Thyroid gland (tissue), 4 donors: ENCODE measurements around the gene EPHX1.

Experiments
- POLR2A ChIP-seq, 2 donors: fragments of 450-650 bp; IDR thresholded peaks; one replicate each; pipeline ENCODE4 v1.6.1; 2017; ENCODE audit warnings: antibody characterized with exemption in 2 of 2, mild to moderate bottlenecking in 2 of 2, moderate library complexity in 1 of 2
- TF ChIP-seq, protein P1 (sequence below), 6 experiments: fragments of 200-600 bp in 3 of 6; fragments of 450-650 bp in 3 of 6; sonication (generic) in 3 of 6; IDR thresholded peaks; one replicate each; pipeline ENCODE4 v1.5.1; 2016 to 2019; ENCODE audit warnings: antibody characterized with exemption in 6 of 6, mild to moderate bottlenecking in 2 of 6, inconsistent platforms in 1 of 6, moderate library complexity in 1 of 6

DNA sequence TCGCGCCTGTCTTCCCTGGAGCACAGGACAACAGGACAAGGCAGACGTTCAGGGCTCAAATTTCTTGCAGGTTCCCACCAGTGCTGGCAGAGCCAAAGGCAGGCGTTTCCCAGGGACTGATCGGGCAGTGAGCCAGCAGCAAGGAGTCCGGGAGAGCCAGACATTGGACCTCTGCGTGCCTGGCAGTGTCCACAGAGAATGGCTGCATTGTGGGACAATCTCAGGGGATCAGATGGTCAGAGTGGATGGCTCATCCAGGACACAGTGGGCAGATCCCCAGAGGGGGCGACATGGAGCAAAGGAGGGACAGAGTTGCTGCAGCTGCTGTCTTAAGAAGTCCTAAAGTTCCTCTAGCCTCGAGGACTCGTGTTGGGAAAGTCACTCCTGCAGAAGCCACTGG lies 67.7 kb downstream of the EPHX1 start:
- TF ChIP-seq, protein P1, sequence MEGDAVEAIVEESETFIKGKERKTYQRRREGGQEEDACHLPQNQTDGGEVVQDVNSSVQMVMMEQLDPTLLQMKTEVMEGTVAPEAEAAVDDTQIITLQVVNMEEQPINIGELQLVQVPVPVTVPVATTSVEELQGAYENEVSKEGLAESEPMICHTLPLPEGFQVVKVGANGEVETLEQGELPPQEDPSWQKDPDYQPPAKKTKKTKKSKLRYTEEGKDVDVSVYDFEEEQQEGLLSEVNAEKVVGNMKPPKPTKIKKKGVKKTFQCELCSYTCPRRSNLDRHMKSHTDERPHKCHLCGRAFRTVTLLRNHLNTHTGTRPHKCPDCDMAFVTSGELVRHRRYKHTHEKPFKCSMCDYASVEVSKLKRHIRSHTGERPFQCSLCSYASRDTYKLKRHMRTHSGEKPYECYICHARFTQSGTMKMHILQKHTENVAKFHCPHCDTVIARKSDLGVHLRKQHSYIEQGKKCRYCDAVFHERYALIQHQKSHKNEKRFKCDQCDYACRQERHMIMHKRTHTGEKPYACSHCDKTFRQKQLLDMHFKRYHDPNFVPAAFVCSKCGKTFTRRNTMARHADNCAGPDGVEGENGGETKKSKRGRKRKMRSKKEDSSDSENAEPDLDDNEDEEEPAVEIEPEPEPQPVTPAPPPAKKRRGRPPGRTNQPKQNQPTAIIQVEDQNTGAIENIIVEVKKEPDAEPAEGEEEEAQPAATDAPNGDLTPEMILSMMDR (IDR thresholded peaks at IDR 0.05): peak in 2 of 6 experiments; percentile 15 to 45
- no peak for TF ChIP-seq POLR2A (IDR thresholded peaks at IDR 0.05)
